Stomach (tissue), 4 donors: ENCODE data around the gene ELN.

Experiments used
- CTCF ChIP-seq, 7 experiments: fragments of 450-650 bp in 4 of 7; fragments of 200-600 bp in 3 of 7; sonication (generic) in 3 of 7; IDR thresholded peaks; one replicate each; pipeline ENCODE4 v1.5.1; 2016 to 2019; ENCODE audit warnings: antibody characterized with exemption in 7 of 7, control low read depth in 2 of 7, mild to moderate bottlenecking in 1 of 7
- EP300 ChIP-seq: sonication (generic); formaldehyde crosslinking; IDR thresholded peaks from one replicate; pipeline ENCODE4 v1.6.1; 2017; ENCODE audit warnings: antibody characterized with exemption

GRCh38 chr7:73995821-73996511 lies 32.0 kb upstream of the ELN start:
- TF ChIP-seq CTCF (IDR thresholded peaks at IDR 0.05) (no peak), EP300 (no peak)
